Muscle layer of duodenum (tissue), 2 donors: ENCODE measurements around the gene PRDX5.

ENCODE experiments used
- H3K27ac ChIP-seq: one replicate; pipeline ENCODE4 v1.7.0; 2013; ENCODE audit warnings: mild to moderate bottlenecking, low read length
- H3K27me3 ChIP-seq: one replicate; pipeline ENCODE4 v1.7.0; 2013; ENCODE audit warnings: low read depth, mild to moderate bottlenecking, control low read depth, low read length
- H3K36me3 ChIP-seq, 2 donors: one replicate each; pipeline ENCODE4 v1.7.0; 2013; ENCODE audit warnings: low read length in 2 of 2, control low read depth in 1 of 2, mild to moderate bottlenecking in 1 of 2; ENCODE audit not compliant: insufficient read depth in 2 of 2, control insufficient read depth in 1 of 2
- H3K4me1 ChIP-seq, 2 donors: one replicate each; pipeline ENCODE4 v1.7.0; 2013; ENCODE audit warnings: low read length in 2 of 2, mild to moderate bottlenecking in 2 of 2, control low read depth in 1 of 2, moderate library complexity in 1 of 2; ENCODE audit not compliant: insufficient read depth in 2 of 2, control insufficient read depth in 1 of 2
- H3K4me3 ChIP-seq, 2 donors: one replicate each; pipeline ENCODE4 v1.7.0; 2013; ENCODE audit warnings: low read length in 2 of 2, low read depth in 1 of 2, mild to moderate bottlenecking in 1 of 2
- H3K9me3 ChIP-seq, 2 donors: one replicate each; pipeline ENCODE4 v1.7.0; 2013; ENCODE audit warnings: low read length in 2 of 2, control low read depth in 1 of 2, mild to moderate bottlenecking in 1 of 2; ENCODE audit not compliant: control insufficient read depth in 1 of 2
- donor health status: healthy.

The PRDX5 gene

DNA sequence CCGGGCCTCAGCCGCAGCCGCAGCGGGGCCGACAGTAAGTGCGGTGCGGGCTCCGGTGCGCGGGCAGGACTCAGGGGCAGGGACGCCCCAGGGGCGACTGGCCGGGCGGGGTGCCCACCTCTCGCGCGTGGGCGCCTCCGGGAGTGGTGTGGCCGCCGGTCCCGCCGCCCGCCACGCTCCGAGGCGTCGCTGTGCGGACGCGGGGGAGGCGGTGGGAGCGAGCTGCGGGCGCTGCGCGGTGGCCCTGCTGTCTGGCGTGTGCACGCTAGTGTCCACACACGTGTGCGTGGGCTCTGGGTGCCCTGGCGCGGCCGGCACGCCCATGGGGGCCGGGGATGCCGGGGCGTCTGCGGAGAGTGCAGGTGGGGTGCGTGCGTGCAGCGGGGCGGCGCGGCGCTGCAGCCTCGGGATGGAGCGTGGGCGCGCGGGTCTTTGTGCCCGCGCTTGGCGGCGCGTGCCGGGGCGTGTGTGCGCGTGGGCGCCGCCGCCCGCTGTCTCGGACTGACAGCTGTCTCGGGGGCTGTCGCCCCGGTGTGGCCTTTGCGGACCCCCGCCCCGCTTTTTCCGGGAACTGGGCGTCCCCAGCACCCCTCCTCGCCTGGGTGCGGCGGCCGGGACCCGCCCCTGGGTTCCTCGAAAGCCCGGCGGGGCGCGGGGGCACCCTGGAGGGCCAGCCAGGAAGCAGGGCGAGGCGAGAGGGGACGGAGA lies 26.0 kb upstream of the PRDX5 start:
- Histone ChIP-seq H3K4me3 (peak overlapping the region in 1 of 2 donors; percentile 53), H3K27me3 (peaks cover 49% of the 10 kb centered on the region), H3K36me3 (no peaks in the 10 kb centered on the region), H3K27ac (no peak overlapping the region), H3K9me3 (no peaks in the 10 kb centered on the region), H3K4me1 (peaks cover 0 to 15% of the 10 kb centered on the region in 2 donors)

DNA sequence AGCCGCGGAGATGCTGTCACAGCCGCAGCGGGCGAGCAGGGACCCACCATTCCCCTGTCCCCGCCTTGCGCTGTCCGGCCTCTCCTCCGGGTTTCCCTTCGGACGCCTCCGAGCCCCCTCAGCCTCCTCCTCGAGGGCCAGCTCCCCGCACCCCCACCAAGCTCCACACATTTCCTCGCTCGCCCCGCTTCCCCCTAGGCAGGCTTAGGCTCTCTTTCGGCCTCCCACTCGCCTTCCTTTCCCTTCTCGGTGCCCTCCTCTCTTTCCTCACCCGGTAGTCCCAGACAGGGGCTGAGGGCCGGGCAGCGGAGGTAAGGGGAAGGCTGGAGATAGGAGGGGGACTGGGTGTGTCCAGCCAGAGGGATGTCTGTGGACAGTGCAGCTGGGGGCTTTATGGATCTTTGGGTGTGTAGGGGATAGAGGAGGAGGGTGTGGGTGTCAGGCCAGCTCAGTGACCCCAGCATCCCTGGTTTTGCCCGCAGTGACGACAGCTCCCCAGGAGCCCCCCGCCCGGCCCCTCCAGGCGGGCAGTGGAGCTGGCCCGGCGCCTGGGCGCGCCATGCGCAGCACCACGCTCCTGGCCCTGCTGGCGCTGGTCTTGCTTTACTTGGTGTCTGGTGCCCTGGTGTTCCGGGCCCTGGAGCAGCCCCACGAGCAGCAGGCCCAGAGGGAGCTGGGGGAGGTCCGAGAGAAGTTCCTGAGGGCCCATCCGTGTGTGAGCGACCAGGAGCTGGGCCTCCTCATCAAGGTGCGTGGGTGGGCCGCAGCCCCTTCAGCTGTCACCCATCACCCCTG lies 25.3 kb upstream of the PRDX5 start:
- peaks cover 56% of the 10 kb centered on the region for H3K27me3 ChIP-seq
- peaks cover 0 to 15% of the 10 kb centered on the region in 2 donors for H3K4me1 ChIP-seq
- no peaks in the 10 kb centered on the region for H3K9me3 ChIP-seq
- no peak overlapping the region for H3K27ac ChIP-seq
- H3K36me3 ChIP-seq: no peaks in the 10 kb centered on the region
- H3K4me3 ChIP-seq: peak overlapping the region in 1 of 2 donors; percentile 53

- Histone ChIP-seq H3K27me3 (peaks cover 72% of the 10 kb centered on the region), H3K36me3 (no peaks in the 10 kb centered on the region), H3K9me3 (no peaks in the 10 kb centered on the region), H3K4me3 (no peak overlapping the region), H3K4me1 (peaks cover 0 to 25% of the 10 kb centered on the region in 2 donors), H3K27ac (no peak overlapping the region)
Measured at GRCh38 chr11:64294774-64295173, 23.1 kb upstream of the PRDX5 start.

- no peak overlapping the region for H3K27ac ChIP-seq
- no peak overlapping the region for H3K4me3 ChIP-seq
- peaks cover 73% of the 10 kb centered on the region for H3K27me3 ChIP-seq
- peaks cover 0 to 35% of the 10 kb centered on the region in 2 donors for H3K4me1 ChIP-seq
- H3K9me3 ChIP-seq: no peaks in the 10 kb centered on the region
- H3K36me3 ChIP-seq: no peaks in the 10 kb centered on the region
Measured at GRCh38 chr11:64295760-64296159, 22.2 kb upstream of the PRDX5 start.

GRCh38 chr11:64296236-64296635 lies 21.7 kb upstream of the PRDX5 start:
- H3K4me1 ChIP-seq: peaks cover 0 to 37% of the 10 kb centered on the region in 2 donors
- no peaks in the 10 kb centered on the region for H3K36me3 ChIP-seq
- H3K27me3 ChIP-seq: peaks cover 69% of the 10 kb centered on the region
- no peaks in the 10 kb centered on the region for H3K9me3 ChIP-seq
- no peak overlapping the region for H3K4me3 ChIP-seq
- H3K27ac ChIP-seq: no peak overlapping the region

- H3K27me3 ChIP-seq: peaks cover 69% of the 10 kb centered on the region
- no peaks in the 10 kb centered on the region for H3K36me3 ChIP-seq
- H3K27ac ChIP-seq: no peak overlapping the region
- peaks cover 0 to 29% of the 10 kb centered on the region in 2 donors for H3K4me1 ChIP-seq
- no peak overlapping the region for H3K4me3 ChIP-seq
- no peaks in the 10 kb centered on the region for H3K9me3 ChIP-seq
Measured at GRCh38 chr11:64296830-64297698, 20.9 kb upstream of the PRDX5 start.

DNA sequence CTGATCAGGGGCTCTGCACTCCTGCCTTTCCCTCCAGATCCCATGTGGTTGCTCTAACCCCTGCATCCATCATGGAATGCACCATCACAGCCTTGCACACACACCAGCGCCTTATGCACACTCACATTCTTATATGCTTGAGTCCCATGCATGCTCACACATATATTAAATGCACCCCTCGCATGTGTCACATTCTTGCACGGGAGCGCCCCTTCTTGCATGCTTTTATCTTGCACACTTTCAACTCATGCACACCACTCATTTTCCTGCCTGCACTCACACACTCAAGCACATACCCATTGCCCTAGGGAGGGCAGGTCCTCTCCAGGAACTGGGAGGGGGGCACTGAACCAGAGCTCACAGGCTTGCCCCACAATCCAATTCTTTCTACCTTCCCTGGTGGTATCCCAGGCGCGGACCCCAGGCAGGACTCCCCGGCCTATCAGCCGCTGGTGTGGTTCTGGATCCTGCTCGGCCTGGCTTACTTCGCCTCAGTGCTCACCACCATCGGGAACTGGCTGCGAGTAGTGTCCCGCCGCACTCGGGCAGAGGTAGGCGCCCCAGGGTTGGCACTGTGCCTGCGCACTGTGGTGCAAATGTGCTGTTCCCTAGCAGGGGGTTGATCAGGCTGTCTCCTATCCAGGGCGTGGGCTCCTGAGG lies 20.1 kb upstream of the PRDX5 start:
- Histone ChIP-seq H3K27me3 (peaks cover 61% of the 10 kb centered on the region), H3K4me1 (peaks cover 0 to 22% of the 10 kb centered on the region in 2 donors), H3K27ac (no peak overlapping the region), H3K36me3 (no peaks in the 10 kb centered on the region), H3K9me3 (no peaks in the 10 kb centered on the region), H3K4me3 (no peak overlapping the region)

GRCh38 chr11:64298966-64299846 lies 18.7 kb upstream of the PRDX5 start:
- no peaks in the 10 kb centered on the region for H3K9me3 ChIP-seq
- peak overlapping the region in 1 of 2 donors; percentile 58 for H3K4me3 ChIP-seq
- H3K27me3 ChIP-seq: peaks cover 52% of the 10 kb centered on the region
- H3K4me1 ChIP-seq: peaks cover 0 to 28% of the 10 kb centered on the region in 2 donors
- H3K27ac ChIP-seq: no peak overlapping the region
- H3K36me3 ChIP-seq: no peaks in the 10 kb centered on the region

DNA sequence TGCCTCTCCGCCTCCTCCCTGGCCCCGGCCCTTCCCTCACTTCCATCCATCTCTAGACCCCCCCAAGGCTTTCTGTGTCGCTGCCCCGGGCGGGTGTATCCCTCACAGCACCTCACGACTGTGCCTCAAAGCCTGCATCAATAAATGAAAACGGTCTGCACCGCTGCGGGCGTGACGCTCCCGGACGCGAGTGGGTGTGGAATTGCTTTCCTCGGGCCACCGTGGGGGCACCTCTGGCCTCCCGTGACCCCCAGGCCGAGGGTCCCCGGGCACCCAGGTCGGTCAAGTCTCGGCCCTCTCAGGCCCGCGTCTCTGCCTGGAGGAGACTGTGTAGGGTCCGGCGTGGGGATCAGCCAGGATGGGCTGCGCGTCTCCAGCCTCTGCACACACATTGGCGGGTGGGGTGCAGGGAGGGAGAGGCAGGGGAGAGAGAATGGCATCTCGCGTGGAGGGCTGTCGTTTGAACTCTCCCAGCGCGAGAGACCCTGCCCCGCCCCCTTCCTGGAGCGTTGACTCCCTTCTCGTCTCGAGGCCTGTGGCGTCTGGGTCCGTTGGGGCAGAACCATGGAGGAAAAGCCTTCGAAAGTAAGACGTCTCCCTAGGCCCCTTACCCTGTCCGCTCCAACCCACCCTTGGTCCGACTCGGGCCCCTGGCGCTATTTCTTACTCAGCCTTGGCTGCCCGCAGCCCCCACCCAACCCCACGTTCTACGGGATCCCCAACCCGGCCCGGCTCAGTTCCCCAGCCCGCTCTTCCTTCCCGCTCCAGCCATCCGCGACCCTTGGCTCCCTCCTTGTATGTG lies 17.9 kb upstream of the PRDX5 start, which contains the start of gene CATSPERZ:
Gene CATSPERZ (plus strand): TSS at position 512 of the 802 bp plus-strand sequence. CDS start 53 bp downstream, at position 565.
- no peaks in the 10 kb centered on the region for H3K9me3 ChIP-seq
- peak within 1 kb of the TSS in 1 of 2 donors; percentile 58 for H3K4me3 ChIP-seq
- H3K4me1 ChIP-seq: peaks cover 0 to 28% of the 10 kb centered on the region in 2 donors
- H3K36me3 ChIP-seq: no peaks in the 10 kb centered on the region
- H3K27me3 ChIP-seq: peaks cover 50% of the 10 kb centered on the region
- no peak within 1 kb of the TSS for H3K27ac ChIP-seq
